Measurements from ENCODE around the gene HS2ST1. TPM values are rescaled to one million over a fixed set of nuclear protein-coding genes. Genes with fewer than 3 reads are reported as not detected.

The HS2ST1 gene
- total RNA-seq, 1 experiment from 2014 or later: 35.0 TPM

GRCh38 chr1:87146986-87147385 is 232.6 kb downstream of the HS2ST1 start:
- BruUV-seq (replicated peaks): no TSS peak
- Histone ChIP-seq H3F3A (ENCODE audit: insufficient read depth, low read depth) (peaks cover 23% of the 10 kb centered on the region), H3K9me2 (ENCODE audit: insufficient read depth) (no peaks in the 10 kb centered on the region), H2AFZ (no peak overlapping the region), H3K27me3 (ENCODE audit: insufficient read depth, low read depth) (no peaks in the 10 kb centered on the region), H3K27ac (no peak overlapping the region), H4K20me1 (ENCODE audit: insufficient read depth) (no peaks in the 10 kb centered on the region), H3K4me2 (no peak overlapping the region), H3K36me3 (ENCODE audit: low read depth) (no peaks in the 10 kb centered on the region), H3K4me3 (no peak overlapping the region), H3K9me3 (ENCODE audit: insufficient read depth, low read depth) (0 out of 2 replicates have a peak, but pooled peaks cover 2% of the 10 kb centered on the region), H3K79me2 (ENCODE audit: low read depth) (no peaks in the 10 kb centered on the region), H3K4me1 (replicated peaks; ENCODE audit: insufficient read depth) (peaks cover 38% of the 10 kb centered on the region)
- CTCF ChIA-PET: no interaction called here
- DNase-seq: no peak
- POLR2A ChIA-PET (ENCODE audit: unreplicated experiment): no interaction called here
- TF ChIP-seq EZH2 (IDR thresholded peaks at IDR 0.05; ENCODE audit: low read depth) (no peak), CTCF (conservative IDR thresholded peaks at IDR 0.05) (no peak)
- intact Hi-C loops (cut with micrococcal nuclease; ENCODE audit: unreplicated experiment): loop anchor here (10.0 kb wide), 1 partner anchor 658 kb away; no protein-coding TSS in a partner anchor

GRCh38 chr1:87147851-87148250 is 233.4 kb downstream of the HS2ST1 start:
- ChIA-PET POLR2A (ENCODE audit: unreplicated experiment) (no interaction called here), CTCF (no interaction called here)
- Histone ChIP-seq H3K4me3 (no peak overlapping the region), H2AFZ (no peak overlapping the region), H3F3A (ENCODE audit: insufficient read depth, low read depth) (peaks cover 23% of the 10 kb centered on the region), H3K36me3 (ENCODE audit: low read depth) (no peaks in the 10 kb centered on the region), H3K27ac (no peak overlapping the region), H3K4me1 (replicated peaks; ENCODE audit: insufficient read depth) (peaks cover 34% of the 10 kb centered on the region), H3K27me3 (ENCODE audit: insufficient read depth, low read depth) (no peaks in the 10 kb centered on the region), H4K20me1 (ENCODE audit: insufficient read depth) (no peaks in the 10 kb centered on the region), H3K9me2 (ENCODE audit: insufficient read depth) (no peaks in the 10 kb centered on the region), H3K79me2 (ENCODE audit: low read depth) (no peaks in the 10 kb centered on the region), H3K9me3 (ENCODE audit: insufficient read depth, low read depth) (no peaks in the 10 kb centered on the region), H3K4me2 (no peak overlapping the region)
- DNase-seq: no peak
- no TSS peak for BruUV-seq (replicated peaks)
- intact Hi-C loops (cut with micrococcal nuclease; ENCODE audit: unreplicated experiment): loop anchor here (10.0 kb wide), 1 partner anchor 657 kb away; no protein-coding TSS in a partner anchor
- TF ChIP-seq CTCF (conservative IDR thresholded peaks at IDR 0.05): no peak
- no peak for TF ChIP-seq EZH2 (IDR thresholded peaks at IDR 0.05; ENCODE audit: low read depth)

- ChIA-PET POLR2A (ENCODE audit: unreplicated experiment) (no interaction called here), CTCF (no interaction called here)
- Histone ChIP-seq H3K4me2 (peak overlapping the region; percentile 67), H3K9me2 (ENCODE audit: insufficient read depth) (no peaks in the 10 kb centered on the region), H3K9me3 (ENCODE audit: insufficient read depth, low read depth) (no peaks in the 10 kb centered on the region), H3K4me1 (replicated peaks; ENCODE audit: insufficient read depth) (peaks cover 34% of the 10 kb centered on the region), H3K36me3 (ENCODE audit: low read depth) (no peaks in the 10 kb centered on the region), H2AFZ (no peak overlapping the region), H3K27me3 (ENCODE audit: insufficient read depth, low read depth) (no peaks in the 10 kb centered on the region), H3F3A (ENCODE audit: insufficient read depth, low read depth) (peaks cover 23% of the 10 kb centered on the region), H3K79me2 (ENCODE audit: low read depth) (no peaks in the 10 kb centered on the region), H3K27ac (peak overlapping the region; percentile 78), H4K20me1 (ENCODE audit: insufficient read depth) (no peaks in the 10 kb centered on the region), H3K4me3 (no peak overlapping the region)
- no TSS peak for BruUV-seq (replicated peaks)
- no peak for DNase-seq
- TF ChIP-seq EZH2 (IDR thresholded peaks at IDR 0.05; ENCODE audit: low read depth) (no peak), CTCF (conservative IDR thresholded peaks at IDR 0.05) (no peak)
- intact Hi-C loops (cut with micrococcal nuclease; ENCODE audit: unreplicated experiment): loop anchor here (1.0 to 10.0 kb wide), 2 partner anchors 7 to 656 kb away; no protein-coding TSS in a partner anchor
Observed at GRCh38 chr1:87148661-87149060, 234.2 kb downstream of the HS2ST1 start.

Measured in PC-9 (cell line).